ENCODE measurements around the gene PAQR7.

- TF ChIP-seq CTCF (conservative IDR thresholded peaks at IDR 0.05; ENCODE audit: low read length) (no peak), EZH2phosphoT487 (IDR thresholded peaks at IDR 0.05; ENCODE audit: borderline replicate concordance, low read depth, low read length) (no peak)
Observed at GRCh38 chr1:25814549-25815087, 60.9 kb downstream of the PAQR7 start.

All from OCI-LY7 (cell line).